RPMI8226 (cell line): ENCODE results near the gene STAG1.
"Not testable (repeated sequence)": the region's sequence is repeated elsewhere in the genome, so short reads cannot be mapped to it uniquely, and the experiment has no call there.

Experiments used
- DNase-seq: peaks from one replicate; pipeline ENCODE4 v3.0.0-alpha.2; 2015

Gene STAG1

GRCh38 chr3:136698361-136698760, 53.8 kb downstream of the STAG1 start:
- DNase-seq: no peak

- DNase-seq: no peak
Measured at GRCh38 chr3:136696797-136697196, 55.4 kb downstream of the STAG1 start.

- DNase-seq: no peak
Measured at GRCh38 chr3:136694321-136694720, 57.9 kb downstream of the STAG1 start.

GRCh38 chr3:136690599-136690998, 61.6 kb downstream of the STAG1 start:
- DNase-seq: no peak

GRCh38 chr3:136685882-136686281, 66.3 kb downstream of the STAG1 start:
- no peak for DNase-seq

GRCh38 chr3:136682740-136683312, 69.4 kb downstream of the STAG1 start:
- peak; percentile 52 for DNase-seq

- no peak for DNase-seq
Measured at GRCh38 chr3:136678981-136679380, 73.2 kb downstream of the STAG1 start.

GRCh38 chr3:136676009-136676408, 76.2 kb downstream of the STAG1 start:
- no peak for DNase-seq

- DNase-seq: no peak
Measured at GRCh38 chr3:136675150-136675858, 76.9 kb downstream of the STAG1 start.

GRCh38 chr3:136672457-136672856, 79.7 kb downstream of the STAG1 start:
- no peak for DNase-seq

- DNase-seq: no peak
Measured at GRCh38 chr3:136671921-136672320, 80.3 kb downstream of the STAG1 start.

- DNase-seq: no peak
Measured at GRCh38 chr3:136670166-136670565, 82.0 kb downstream of the STAG1 start.

GRCh38 chr3:136667081-136667480, 85.1 kb downstream of the STAG1 start:
- no peak for DNase-seq

GRCh38 chr3:136666301-136666700, 85.9 kb downstream of the STAG1 start:
- not testable (repeated sequence) for DNase-seq

GRCh38 chr3:136664771-136665170, 87.4 kb downstream of the STAG1 start:
- DNase-seq: no peak

- no peak for DNase-seq
Measured at GRCh38 chr3:136661282-136661681, 90.9 kb downstream of the STAG1 start.

GRCh38 chr3:136658946-136659682, 93.1 kb downstream of the STAG1 start:
- no peak for DNase-seq

GRCh38 chr3:136657526-136657925, 94.7 kb downstream of the STAG1 start:
- no peak for DNase-seq

GRCh38 chr3:136653628-136654027, 98.5 kb downstream of the STAG1 start:
- DNase-seq: no peak

GRCh38 chr3:136651581-136651980, 100.6 kb downstream of the STAG1 start:
- DNase-seq: no peak

- no peak for DNase-seq
Measured at GRCh38 chr3:136650461-136650860, 101.7 kb downstream of the STAG1 start.

GRCh38 chr3:136645915-136646314, 106.3 kb downstream of the STAG1 start:
- DNase-seq: no peak

- no peak for DNase-seq
Measured at GRCh38 chr3:136644212-136644611, 108.0 kb downstream of the STAG1 start.

GRCh38 chr3:136643380-136643779, 108.8 kb downstream of the STAG1 start:
- DNase-seq: not testable (repeated sequence)
